ENCODE results near the gene MTG2.

Gene MTG2

DNA sequence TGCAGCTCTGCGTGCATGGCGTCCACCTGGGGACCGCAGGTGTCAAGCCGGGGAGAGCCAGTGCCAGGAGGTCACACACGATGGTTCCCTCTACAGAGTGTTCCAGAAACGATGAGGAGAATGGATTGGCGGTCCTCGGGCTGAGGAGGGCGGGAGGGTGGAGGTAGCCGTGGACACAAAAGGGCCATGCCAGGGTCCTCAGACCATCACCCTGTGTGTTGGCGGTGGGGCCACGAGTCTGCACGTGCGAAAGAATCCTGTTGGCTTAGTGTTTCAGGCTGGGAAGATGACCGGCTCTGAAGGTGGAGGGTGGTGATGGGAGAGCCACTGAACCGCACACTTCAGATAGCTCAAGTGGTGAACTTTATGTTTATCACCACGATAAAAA is 23.6 kb downstream of the MTG2 start:
- no peak for DNase-seq (ENCODE audit: low read depth)

- no peak for DNase-seq (ENCODE audit: low read depth)
These were observed 25.4 kb downstream of the MTG2 start for GRCh38 chr20:62208061-62208794.

DNA sequence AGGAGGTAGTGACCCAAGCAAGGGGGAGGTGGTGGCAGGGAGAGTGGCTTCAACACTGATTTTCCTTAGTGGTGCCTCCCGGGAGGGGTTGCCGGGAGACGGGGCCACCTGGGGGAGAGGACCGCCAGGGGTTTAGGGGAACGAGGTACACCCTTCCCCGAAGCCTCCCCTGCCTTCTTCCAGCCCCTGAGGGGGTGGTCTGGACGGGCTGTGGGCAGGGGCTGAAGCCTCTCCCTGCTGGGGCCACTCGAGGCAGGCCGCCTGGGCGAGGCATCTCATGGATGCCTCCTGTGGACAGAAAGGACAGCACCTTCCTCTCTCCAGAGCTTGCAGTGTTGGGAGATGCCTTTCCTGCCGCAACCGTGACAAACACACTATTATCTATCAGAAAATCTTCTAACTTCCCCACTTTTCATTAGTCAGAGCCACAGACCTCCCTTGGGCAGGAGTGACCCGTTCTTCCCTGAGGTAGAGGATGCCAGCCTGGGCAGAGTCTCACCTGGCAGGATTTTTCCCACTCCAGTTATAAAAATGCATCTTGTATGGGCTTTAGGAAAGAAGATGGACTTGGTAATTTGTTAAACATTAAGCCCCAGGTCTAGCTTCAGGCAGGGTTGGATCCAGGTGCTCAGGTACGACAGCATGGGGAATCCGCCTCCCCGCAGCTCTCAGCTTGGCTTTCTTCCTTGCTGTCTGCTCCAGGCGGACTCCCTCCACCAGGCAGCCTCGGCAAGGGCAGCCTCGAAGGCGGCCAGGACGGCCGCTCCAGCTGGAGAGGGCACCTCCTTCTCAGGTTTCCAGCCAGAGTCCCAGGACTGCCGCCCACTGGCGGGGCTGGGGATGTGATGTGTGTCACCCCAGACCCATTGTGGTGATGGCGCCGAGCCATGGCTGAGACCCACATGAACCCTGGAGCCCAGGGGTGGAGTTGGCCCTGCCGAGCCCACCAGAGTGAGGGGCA is 26.2 kb downstream of the MTG2 start:
- no peak for DNase-seq (ENCODE audit: low read depth)

- DNase-seq (ENCODE audit: low read depth) = no peak
These were observed 27.1 kb downstream of the MTG2 start for GRCh38 chr20:62209850-62210495.

GRCh38 chr20:62210496-62210855 is 27.6 kb downstream of the MTG2 start:
- no peak for DNase-seq (ENCODE audit: low read depth)

- DNase-seq (ENCODE audit: low read depth) = no peak
These were observed 28.4 kb downstream of the MTG2 start for GRCh38 chr20:62211216-62211615.

GRCh38 chr20:62211769-62212288 is 29.0 kb downstream of the MTG2 start:
- DNase-seq (ENCODE audit: low read depth) = no peak

DNA sequence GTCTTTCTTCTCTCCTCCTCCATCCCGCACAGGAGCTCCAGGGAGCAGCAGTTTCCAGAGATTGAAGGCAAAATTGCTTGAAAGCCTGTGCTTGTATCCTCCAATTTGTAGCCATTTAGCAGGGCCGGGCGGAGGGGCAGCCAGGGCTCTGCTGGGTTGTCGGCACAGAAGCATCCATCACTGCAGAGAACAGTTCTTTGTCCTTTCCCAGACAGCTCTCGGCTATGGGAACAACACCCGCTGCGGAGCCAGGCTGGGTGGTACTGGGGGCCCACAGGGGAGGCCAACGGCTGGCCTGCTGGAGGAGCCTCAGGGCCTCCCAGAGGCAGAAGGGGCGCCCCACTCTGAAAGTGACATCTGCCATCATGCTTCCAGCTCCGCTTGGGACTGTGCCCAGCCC is 29.5 kb downstream of the MTG2 start:
- DNase-seq (ENCODE audit: low read depth) = no peak

DNA sequence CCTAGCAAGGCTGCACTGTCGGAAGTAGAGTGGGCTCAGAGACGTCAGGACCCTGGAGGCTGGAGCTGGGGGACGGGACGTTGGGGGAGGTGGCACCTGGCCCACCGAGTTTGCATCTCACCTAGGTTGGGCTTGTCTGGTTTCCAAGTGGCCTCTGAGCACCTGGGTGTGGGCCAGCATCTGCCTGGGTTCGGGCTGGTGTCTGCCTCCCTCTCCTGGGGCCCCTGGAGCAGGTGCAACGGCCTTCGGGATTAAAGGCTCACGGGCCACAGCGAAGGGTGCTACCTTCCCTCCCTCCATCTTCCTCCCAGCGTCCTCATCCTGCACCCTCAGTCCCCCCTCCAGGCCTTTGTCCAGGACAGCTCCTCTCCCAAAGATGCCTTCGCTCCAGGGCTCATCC is 31.2 kb downstream of the MTG2 start:
- no peak for DNase-seq (ENCODE audit: low read depth)

DNA sequence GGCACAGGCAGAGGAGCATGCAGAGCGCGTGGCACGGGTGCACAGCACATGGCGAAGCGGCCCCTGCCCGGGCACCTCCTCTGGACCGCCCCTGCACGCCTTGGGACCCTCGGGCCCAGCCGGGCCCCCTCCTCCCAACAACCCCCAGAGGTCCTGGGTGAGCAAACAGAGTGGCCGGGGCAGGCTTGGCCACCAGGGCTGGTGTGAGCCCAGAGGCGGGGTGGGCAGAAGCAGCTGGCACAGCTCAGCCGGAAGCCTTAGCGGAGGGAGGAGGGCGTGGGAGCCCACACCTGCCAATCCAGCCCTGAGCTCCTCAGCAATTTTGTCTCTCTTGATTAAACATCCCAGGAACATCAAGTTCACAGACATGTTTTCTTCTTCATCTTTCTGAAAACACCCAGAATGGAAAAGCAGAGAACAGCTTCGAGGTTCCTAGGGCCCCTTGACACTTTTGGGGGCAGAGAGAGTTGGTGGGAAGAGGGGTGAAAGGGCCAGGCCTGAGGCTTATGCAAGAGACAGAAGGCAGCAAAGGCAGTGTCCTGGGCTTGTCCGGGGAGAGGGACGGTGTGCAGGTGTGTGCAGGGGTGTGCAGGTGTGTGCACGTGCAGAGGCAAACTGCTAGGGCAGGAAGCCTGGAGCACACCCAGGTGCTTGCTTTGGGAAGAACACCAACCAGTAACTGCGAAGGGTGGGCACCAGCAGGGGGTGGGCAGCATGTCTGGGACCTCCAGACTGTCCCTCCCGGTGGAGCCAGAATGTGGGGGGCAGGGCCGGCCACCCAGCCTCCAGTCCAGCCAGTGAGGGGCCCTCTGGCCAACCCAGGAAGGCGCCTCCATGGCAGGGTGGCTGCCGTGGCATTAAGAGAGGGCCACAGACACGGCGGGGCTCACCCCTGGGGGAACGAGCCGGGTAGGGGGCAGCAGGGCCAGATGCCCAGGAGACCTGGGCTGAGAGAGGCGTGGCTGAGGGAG is 32.5 kb downstream of the MTG2 start:
- no peak for DNase-seq (ENCODE audit: low read depth)

DNA sequence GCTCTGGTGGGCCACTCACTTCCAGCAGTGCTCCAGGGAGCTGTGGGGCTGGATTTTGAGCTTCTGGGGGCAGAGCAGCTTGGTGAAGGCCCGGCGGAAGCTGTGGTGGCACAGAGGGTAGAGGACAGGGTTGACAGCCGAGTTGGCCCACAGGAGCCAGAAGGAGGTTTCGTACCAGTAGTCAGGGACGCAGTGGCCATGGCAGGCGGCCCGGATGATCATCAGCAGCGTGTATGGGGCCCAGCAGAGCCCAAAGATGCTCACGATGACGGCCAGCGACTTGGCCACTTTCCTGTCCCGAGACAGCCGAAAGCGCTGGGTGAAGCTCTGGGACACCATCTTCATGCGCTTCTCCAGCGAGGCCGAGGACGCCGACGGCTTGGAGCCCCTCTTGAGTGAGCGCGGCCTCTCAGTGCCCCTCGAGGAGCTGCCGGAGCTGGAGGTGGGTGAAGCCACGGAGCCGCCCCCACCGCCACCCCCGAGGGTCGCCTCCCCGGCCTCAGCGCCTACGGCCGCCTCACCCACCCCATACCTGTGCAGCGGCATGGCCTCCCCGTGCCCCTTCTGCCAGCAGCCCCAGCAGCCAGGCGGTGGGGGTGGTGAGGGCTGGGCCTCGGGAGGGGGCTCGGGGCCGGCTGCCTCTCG is 33.3 kb downstream of the MTG2 start:
- no peak for DNase-seq (ENCODE audit: low read depth)

DNA sequence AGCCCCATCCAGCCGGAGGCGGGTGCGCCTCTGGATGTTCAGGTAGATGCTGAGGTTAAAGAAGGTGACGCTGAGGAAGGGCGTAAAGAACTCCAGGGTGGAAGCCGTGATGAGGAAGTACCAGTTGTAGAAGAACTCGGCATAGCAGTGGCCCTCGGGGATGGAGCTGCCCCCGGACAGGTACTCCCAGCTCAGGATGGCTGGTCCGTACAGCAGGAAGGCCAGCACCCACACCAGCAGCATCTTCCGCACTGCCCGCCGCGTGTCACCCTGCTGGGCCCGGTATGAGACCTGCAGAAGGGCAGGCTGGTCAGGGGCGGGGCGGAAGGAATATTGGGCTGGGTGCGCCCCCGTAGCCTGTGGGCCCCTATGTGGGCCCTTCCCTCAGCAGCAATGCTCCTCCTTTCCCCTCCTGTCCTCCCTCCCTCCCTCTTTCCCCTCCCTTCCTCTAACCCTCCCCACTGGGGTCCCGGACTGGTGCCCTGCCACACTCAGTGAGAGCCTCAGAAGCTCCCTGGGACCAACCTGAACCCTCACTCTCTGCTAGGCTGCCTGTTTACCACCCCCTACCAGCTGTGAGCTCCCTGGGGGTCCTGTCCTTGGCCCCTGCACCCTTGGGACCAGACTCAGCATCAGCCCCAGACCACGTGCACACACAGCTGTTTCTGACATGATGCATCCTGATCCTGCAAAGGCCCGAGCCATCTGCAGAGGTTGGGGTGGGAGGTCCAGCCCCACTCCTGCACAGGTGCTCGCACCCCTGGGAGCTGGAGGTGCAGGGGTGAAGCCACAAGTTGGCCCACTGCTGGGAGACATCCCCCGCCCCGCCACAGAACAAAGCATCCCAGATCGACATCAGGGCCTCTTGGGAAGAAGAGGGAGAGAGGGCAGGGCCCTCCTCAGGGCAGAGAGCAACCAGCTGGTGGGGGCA is 34.1 kb downstream of the MTG2 start:
- DNase-seq (ENCODE audit: low read depth) = no peak

DNA sequence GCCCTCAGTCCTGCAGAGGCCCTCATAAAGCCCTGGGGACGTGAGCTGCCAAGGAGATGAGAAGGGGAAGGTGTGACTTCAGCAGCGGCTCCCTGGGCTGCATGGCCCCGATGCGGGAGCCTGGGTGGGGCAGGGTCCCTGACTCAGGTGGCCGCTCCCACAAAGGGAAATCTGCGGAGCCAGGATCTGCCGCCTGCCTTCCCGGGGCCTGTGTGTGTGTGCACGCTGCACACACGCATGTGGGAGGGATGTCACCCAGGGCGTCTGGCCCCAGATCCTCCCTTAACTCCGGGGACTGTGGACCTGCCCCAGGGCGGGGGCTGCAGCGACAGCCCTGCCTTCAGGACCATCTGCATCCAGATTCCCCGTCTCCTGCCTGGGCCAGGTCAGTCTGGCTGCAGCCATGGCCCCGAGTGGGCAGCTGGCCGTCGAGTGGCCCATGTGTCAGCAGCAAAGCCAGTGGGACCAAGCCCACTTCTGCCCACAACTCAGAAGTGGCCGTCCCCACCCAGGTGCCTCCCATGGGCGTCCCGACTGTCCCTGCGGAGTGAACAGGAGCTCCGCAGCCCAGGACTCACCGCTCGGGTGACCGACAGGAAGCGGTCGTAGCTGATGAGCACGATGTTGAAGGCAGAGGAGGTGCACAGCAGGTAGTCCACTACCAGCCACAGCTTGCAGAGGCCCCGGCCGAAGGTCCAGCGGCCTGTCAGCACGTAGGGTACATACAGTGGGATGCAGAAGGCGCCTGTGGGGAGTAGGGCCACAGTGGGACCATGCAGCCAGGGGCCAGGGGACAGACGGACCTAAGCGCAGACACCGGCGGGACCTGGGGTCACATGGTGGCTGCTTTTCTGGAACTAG is 35.3 kb downstream of the MTG2 start:
- no peak for DNase-seq (ENCODE audit: low read depth)

DNA sequence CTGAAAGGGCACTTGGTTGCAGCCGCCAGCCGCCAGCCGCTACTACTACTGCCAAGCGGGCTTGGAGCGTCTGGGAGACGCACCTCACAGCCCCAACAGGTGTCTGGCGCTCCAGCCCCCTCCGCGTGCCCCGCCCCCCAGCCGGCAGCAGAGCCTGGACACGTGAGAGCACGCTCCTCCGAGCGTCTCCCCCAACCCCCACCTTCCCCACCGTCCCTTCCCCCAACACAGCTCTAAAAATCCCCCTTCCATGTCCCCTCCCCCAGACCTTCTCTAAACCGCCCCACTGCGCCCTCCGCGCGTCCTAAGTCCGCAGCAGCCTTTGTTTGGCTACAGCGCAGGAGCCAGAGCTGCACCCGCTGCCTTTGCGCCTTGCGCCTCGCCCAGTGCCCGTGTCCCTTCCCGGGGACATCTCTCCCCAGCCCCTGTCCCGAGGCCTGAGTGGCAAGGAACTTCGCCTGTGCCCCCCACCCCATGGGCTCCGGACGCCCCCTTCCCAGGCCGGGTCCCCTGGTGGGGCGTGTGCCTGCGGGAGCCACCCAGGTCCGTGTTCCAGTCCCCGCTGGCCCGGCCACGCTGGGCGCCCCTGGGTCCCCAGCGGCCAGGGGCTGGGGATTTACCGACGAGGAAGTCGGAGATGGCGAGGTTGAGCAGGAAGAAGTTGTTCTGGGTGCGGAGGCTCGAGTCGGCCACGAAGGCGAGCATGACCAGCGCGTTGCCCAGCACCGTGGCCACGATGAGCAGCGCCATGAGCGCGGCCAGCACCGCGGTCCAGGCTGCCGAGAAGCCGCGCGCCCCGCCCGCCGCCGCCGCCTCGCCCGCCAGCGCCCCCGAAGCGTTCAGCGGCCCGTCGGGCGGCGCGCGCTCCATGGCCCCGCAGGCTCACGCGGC is 36.5 kb downstream of the MTG2 start:
- no peak for DNase-seq (ENCODE audit: low read depth)

DNA sequence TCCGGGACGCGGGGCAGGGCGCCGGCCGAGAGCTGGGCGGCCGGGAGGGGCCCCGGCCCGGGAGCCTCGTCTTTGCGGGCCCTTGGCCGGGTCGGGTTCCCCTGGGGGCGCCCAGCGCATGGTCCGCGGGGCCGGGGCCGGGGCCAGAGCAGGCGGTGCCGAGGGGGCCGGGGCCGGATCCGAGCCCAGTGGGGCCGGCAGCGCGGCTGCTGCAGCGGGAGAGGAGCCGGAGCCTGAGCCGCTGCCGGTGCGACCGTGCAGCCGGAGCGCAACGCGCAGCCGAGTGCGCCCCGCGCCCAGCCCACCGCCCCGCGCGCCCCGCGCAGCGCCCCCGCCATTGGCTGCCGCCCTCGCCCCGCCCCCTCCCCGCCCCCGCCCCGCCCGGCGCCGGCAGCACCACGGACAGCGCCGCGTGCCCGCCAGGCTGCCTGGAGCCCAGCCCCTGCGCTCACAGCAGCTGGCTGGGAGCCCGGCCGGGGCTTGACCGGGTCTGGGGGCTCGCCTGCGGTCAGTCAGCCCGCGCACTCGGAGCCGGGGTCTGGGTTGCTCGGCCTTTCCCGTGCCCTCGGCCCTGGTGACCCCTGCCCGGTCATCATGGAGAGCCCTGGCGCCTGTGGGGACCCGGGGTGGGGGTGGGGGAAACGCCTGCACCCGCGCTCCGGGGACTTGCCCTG is 37.3 kb downstream of the MTG2 start, which contains the start of gene HRH3:
Gene HRH3, minus strand, starts transcription at position 287 of the 674 bp plus-strand sequence. CDS start 308 bp downstream, outside the sequence.
- peak; percentile 24 for DNase-seq (ENCODE audit: low read depth)

GRCh38 chr20:62220666-62221568 is 38.1 kb downstream of the MTG2 start:
- DNase-seq (ENCODE audit: low read depth) = no peak
